ENCODE results near the gene ZHX3.

Gene ZHX3

GRCh38 chr20:41352666-41353065, 35.1 kb upstream of the ZHX3 start:
- DNase-seq, result no peak

- DNase-seq, result no peak
Observed at GRCh38 chr20:41352106-41352505, 34.6 kb upstream of the ZHX3 start.

GRCh38 chr20:41350408-41350962, 33.0 kb upstream of the ZHX3 start:
- no peak for DNase-seq

- no peak for DNase-seq
Observed at GRCh38 chr20:41349943-41350342, 32.4 kb upstream of the ZHX3 start.

GRCh38 chr20:41349266-41349665, 31.7 kb upstream of the ZHX3 start:
- no peak for DNase-seq

- DNase-seq, result no peak
Observed at GRCh38 chr20:41348430-41349172, 31.1 kb upstream of the ZHX3 start.

- DNase-seq, result no peak
Observed at GRCh38 chr20:41347523-41348429, 30.2 kb upstream of the ZHX3 start.

- DNase-seq, result no peak
Observed at GRCh38 chr20:41345729-41346067, 28.2 kb upstream of the ZHX3 start.

GRCh38 chr20:41344938-41345728, 27.6 kb upstream of the ZHX3 start:
- no peak for DNase-seq

GRCh38 chr20:41344477-41344876, 26.9 kb upstream of the ZHX3 start:
- DNase-seq, result no peak

- no peak for DNase-seq
Observed at GRCh38 chr20:41342474-41343464, 25.2 kb upstream of the ZHX3 start.

GRCh38 chr20:41340327-41341055, 23.0 kb upstream of the ZHX3 start, which contains the start of gene LPIN3:
Gene LPIN3 (plus strand): TSS chr20:41340821. CDS start chr20:41345804, 4,983 bp downstream.
- DNase-seq, result peak; percentile 70

- peak; percentile 84 for DNase-seq
Observed at GRCh38 chr20:41339957-41340326, 22.4 kb upstream of the ZHX3 start.

- DNase-seq, result no peak
Observed at GRCh38 chr20:41336711-41337492, 19.4 kb upstream of the ZHX3 start.

GRCh38 chr20:41335591-41335990, 18.1 kb upstream of the ZHX3 start:
- DNase-seq, result no peak

GRCh38 chr20:41334443-41335421, 17.2 kb upstream of the ZHX3 start:
- no peak for DNase-seq

GRCh38 chr20:41334036-41334435, 16.5 kb upstream of the ZHX3 start:
- no peak for DNase-seq

GRCh38 chr20:41331731-41332130, 14.2 kb upstream of the ZHX3 start:
- DNase-seq, result no peak

GRCh38 chr20:41330941-41331340, 13.4 kb upstream of the ZHX3 start:
- no peak for DNase-seq

All from stimulated activated CD4-positive, alpha-beta T cell treated with anti-CD3 and anti-CD28 coated beads, Interleukin-1b, Interleukin-23, amount 100 ng/mL, for 48 hours (primary cell).